GM20431 (cell line): ENCODE results near the gene FBXO17.
"Not testable (repeated sequence)": the region's sequence is repeated elsewhere in the genome, so short reads cannot be mapped to it uniquely, and the experiment has no call there.

Source experiments
- in situ Hi-C: fragments of 300-500 bp; cut with MseI, MboI; formaldehyde crosslinking; loops from one replicate; pipeline ENCODE4 v1.15.0; 2020; ENCODE audit warnings: low sequenced_read_pairs; ENCODE audit not compliant: unreplicated experiment

Gene FBXO17

GRCh38 chr19:38980583-38981374 lies 5.2 kb upstream of the FBXO17 start:
- in situ Hi-C loops = no loop called here

- in situ Hi-C loops = no loop called here
Observed at GRCh38 chr19:38979812-38980211, 4.3 kb upstream of the FBXO17 start.

- in situ Hi-C loops = no loop called here
Observed at GRCh38 chr19:38978326-38978689, 2.8 kb upstream of the FBXO17 start.

- in situ Hi-C loops = no loop called here
Observed at GRCh38 chr19:38977445-38978325, 2.1 kb upstream of the FBXO17 start.

GRCh38 chr19:38975861-38976271 lies 324 bp upstream of the FBXO17 start:
- in situ Hi-C loops = no loop called here

GRCh38 chr19:38974624-38975213 lies 823 bp downstream of the FBXO17 start:
- in situ Hi-C loops = no loop called here

- in situ Hi-C loops = no loop called here
Observed at GRCh38 chr19:38971672-38972071, 3.9 kb downstream of the FBXO17 start.

GRCh38 chr19:38970664-38971532 lies 4.6 kb downstream of the FBXO17 start:
- in situ Hi-C loops = no loop called here

- in situ Hi-C loops = not testable (repeated sequence)
Observed at GRCh38 chr19:38966149-38966548, 9.4 kb downstream of the FBXO17 start.

- in situ Hi-C loops = no loop called here
Observed at GRCh38 chr19:38964738-38965137, 10.8 kb downstream of the FBXO17 start.

GRCh38 chr19:38959618-38960017 lies 15.9 kb downstream of the FBXO17 start:
- in situ Hi-C loops = no loop called here

GRCh38 chr19:38958301-38958700 lies 17.2 kb downstream of the FBXO17 start:
- in situ Hi-C loops = no loop called here

GRCh38 chr19:38956264-38956663 lies 19.3 kb downstream of the FBXO17 start:
- in situ Hi-C loops = no loop called here

GRCh38 chr19:38953677-38954076 lies 21.9 kb downstream of the FBXO17 start:
- in situ Hi-C loops = no loop called here

- in situ Hi-C loops = no loop called here
Observed at GRCh38 chr19:38952395-38953165, 23.0 kb downstream of the FBXO17 start.

GRCh38 chr19:38951187-38951586 lies 24.4 kb downstream of the FBXO17 start:
- in situ Hi-C loops = no loop called here

- in situ Hi-C loops = no loop called here
Observed at GRCh38 chr19:38949580-38950367, 25.8 kb downstream of the FBXO17 start.

GRCh38 chr19:38946229-38947010 lies 29.1 kb downstream of the FBXO17 start:
- in situ Hi-C loops = no loop called here
